SIG-M5 (cell line): ENCODE data around the gene TEP1.
"Not testable (repeated sequence)": the region's sequence is repeated elsewhere in the genome, so short reads cannot be mapped to it uniquely, and the experiment has no call there.

Experiments
- DNase-seq: peaks from one replicate; lab custom pipeline; 2025; lab: John Stamatoyannopoulos, UW

TEP1 gene

GRCh38 chr14:20386276-20386855 is 26.9 kb downstream of the TEP1 start:
- no peak for DNase-seq

GRCh38 chr14:20384886-20385285 is 28.4 kb downstream of the TEP1 start:
- DNase-seq: no peak

GRCh38 chr14:20384321-20384720 is 29.0 kb downstream of the TEP1 start:
- no peak for DNase-seq

- DNase-seq: no peak
Observed at GRCh38 chr14:20383636-20384035, 29.7 kb downstream of the TEP1 start.

- DNase-seq: no peak
Observed at GRCh38 chr14:20383032-20383431, 30.3 kb downstream of the TEP1 start.

- no peak for DNase-seq
Observed at GRCh38 chr14:20382526-20382925, 30.8 kb downstream of the TEP1 start.

GRCh38 chr14:20381341-20381740 is 32.0 kb downstream of the TEP1 start:
- DNase-seq: no peak

GRCh38 chr14:20380681-20381080 is 32.6 kb downstream of the TEP1 start:
- no peak for DNase-seq

- DNase-seq: no peak
Observed at GRCh38 chr14:20379743-20380142, 33.6 kb downstream of the TEP1 start.

GRCh38 chr14:20377171-20377570 is 36.1 kb downstream of the TEP1 start:
- DNase-seq: no peak

GRCh38 chr14:20376071-20376588 is 37.2 kb downstream of the TEP1 start:
- no peak for DNase-seq

GRCh38 chr14:20375471-20375870 is 37.8 kb downstream of the TEP1 start:
- DNase-seq: no peak

GRCh38 chr14:20372796-20373195 is 40.5 kb downstream of the TEP1 start:
- no peak for DNase-seq

- DNase-seq: no peak
Observed at GRCh38 chr14:20365928-20366327, 47.4 kb downstream of the TEP1 start.

- not testable (repeated sequence) for DNase-seq
Observed at GRCh38 chr14:20358474-20358873, 54.8 kb downstream of the TEP1 start.

- DNase-seq: no peak
Observed at GRCh38 chr14:20356422-20356821, 56.9 kb downstream of the TEP1 start.

- no peak for DNase-seq
Observed at GRCh38 chr14:20350860-20351259, 62.4 kb downstream of the TEP1 start.

- DNase-seq: no peak
Observed at GRCh38 chr14:20350282-20350681, 63.0 kb downstream of the TEP1 start.

- no peak for DNase-seq
Observed at GRCh38 chr14:20347747-20348146, 65.6 kb downstream of the TEP1 start.

- no peak for DNase-seq
Observed at GRCh38 chr14:20346713-20347112, 66.6 kb downstream of the TEP1 start.

GRCh38 chr14:20345366-20345765 is 67.9 kb downstream of the TEP1 start:
- no peak for DNase-seq

GRCh38 chr14:20343862-20344220 is 69.5 kb downstream of the TEP1 start:
- no peak for DNase-seq

GRCh38 chr14:20343092-20343861 is 70.0 kb downstream of the TEP1 start, which contains the start of gene PARP2:
Gene PARP2, plus strand, starts transcription at chr14:20343635. Its CDS starts 7 bp downstream, at chr14:20343642.
- DNase-seq: peak; percentile 94

GRCh38 chr14:20341646-20342045 is 71.7 kb downstream of the TEP1 start:
- no peak for DNase-seq
